GM21367 (cell line): ENCODE data around the gene CNIH3.

Experiments
- ATAC-seq: cut with Tn5 transposase; IDR thresholded peaks from one replicate; pipeline ENCODE4 v1.9.1; 2021; ENCODE audit not compliant: unreplicated experiment

Gene CNIH3

DNA sequence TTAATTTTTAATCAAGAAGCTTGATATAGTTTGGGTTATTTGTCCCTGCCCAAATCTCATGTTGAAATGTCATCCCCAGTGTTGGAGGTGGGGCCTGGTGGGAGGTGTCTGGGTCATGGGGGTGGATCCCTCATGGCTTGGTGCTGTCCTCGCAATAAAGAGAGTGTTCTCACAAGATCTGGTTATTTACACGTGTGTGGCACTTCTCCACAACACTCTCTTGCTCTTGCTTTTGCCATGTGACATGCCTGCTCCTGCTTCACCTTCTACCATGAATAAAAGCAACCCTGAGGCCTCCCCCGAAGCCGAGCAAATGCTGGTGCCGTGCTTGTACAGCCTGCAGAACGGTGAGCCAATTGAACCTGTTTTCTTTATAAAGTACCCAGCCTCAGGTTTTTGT is 2.6 kb upstream of the CNIH3 start:
- ATAC-seq, result no peak

- no peak for ATAC-seq
Measured at GRCh38 chr1:224616756-224617409, 766 bp downstream of the CNIH3 start.

GRCh38 chr1:224617410-224618355 is 1.6 kb downstream of the CNIH3 start:
- ATAC-seq, result no peak

- no peak for ATAC-seq
Measured at GRCh38 chr1:224619209-224619608, 3.1 kb downstream of the CNIH3 start.

GRCh38 chr1:224620105-224620504 is 4.0 kb downstream of the CNIH3 start:
- no peak for ATAC-seq

- ATAC-seq, result no peak
Measured at GRCh38 chr1:224621813-224622682, 5.9 kb downstream of the CNIH3 start.

DNA sequence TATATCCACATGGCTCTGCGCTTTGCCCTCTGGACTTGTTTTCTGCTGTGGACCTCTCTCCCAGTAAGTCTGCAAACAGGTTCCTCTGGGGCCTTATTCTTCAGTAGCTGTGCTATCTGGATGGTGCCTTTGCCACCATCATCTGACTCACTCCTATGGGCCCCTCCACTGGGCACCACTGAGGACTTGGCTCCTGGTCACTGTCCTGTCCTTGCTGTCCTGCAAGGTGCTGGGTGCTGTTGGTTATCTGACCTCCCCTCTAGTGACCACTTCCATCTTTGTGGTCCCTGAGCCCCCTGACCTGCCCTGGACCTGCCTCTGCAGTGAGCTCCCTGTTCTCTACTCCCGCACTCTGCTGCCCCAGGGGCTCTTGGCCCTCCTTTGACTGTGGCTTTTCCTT is 6.7 kb downstream of the CNIH3 start:
- ATAC-seq, result no peak

GRCh38 chr1:224623310-224623714 is 7.2 kb downstream of the CNIH3 start:
- ATAC-seq, result no peak

GRCh38 chr1:224623743-224624333 is 7.7 kb downstream of the CNIH3 start:
- peak; percentile 94 for ATAC-seq

GRCh38 chr1:224624432-224624831 is 8.3 kb downstream of the CNIH3 start:
- ATAC-seq, result no peak

- no peak for ATAC-seq
Measured at GRCh38 chr1:224626042-224626441, 9.9 kb downstream of the CNIH3 start.

DNA sequence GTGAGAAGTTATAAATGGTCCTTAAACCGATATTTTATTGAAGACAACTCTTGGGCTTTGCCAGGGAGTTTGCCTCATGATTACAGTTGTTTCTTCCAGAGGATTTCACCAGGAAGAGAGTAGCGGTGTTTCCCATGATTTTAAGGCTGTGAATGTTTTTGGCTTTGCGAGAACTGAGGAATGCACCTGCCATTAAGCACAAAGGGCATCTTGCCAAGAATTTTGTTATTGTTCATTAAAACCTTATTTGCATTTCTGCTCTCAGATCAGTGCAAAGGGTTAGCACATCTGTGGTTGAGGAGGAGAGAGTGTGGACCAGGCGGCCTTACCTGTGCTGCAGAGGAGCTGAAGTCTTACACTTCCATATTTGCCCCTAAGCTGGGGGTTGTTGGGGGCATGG is 13.8 kb downstream of the CNIH3 start:
- ATAC-seq, result no peak

GRCh38 chr1:224631462-224632115 is 15.5 kb downstream of the CNIH3 start:
- no peak for ATAC-seq

- ATAC-seq, result no peak
Measured at GRCh38 chr1:224632381-224632871, 16.3 kb downstream of the CNIH3 start.

- no peak for ATAC-seq
Measured at GRCh38 chr1:224632921-224633321, 16.8 kb downstream of the CNIH3 start.

DNA sequence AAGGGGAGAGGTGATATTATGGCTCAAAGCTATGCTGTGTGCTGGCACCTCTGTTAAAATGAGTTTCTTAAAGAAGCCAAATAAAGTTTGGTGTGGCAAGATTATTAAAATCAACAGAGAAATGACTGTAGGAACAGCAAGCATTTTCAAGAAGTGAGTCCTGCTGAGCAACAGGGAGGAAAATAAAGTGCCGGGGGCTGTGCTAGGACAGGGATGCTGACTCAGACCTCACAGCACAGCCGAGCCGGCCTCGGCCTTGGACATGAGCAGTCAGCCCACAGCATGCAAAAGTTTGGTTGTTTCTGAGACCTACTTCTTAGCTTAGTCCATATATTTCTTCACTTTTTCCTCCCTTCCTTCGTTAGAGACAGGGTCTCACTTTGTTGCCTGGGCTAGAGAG is 19.2 kb downstream of the CNIH3 start:
- ATAC-seq, result no peak

DNA sequence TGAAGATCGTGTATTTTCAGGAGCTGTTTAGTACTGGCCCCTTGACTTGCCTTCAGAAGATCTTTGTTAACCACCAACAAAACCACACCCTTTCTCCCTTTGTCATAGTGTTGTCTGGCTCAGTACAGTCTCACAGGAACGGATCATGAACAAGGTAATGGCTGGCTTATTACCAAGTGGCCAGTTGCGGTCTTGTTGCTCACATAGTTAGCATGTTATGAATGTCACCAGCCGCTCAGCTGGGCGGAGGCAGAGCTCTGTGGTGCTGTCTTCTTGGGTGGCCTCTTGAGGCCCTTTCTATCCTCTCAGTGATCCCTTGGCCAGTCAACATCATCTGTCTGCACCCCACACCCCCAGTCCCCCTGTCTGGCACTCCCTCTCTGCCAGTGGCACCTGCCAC is 21.4 kb downstream of the CNIH3 start:
- no peak for ATAC-seq

DNA sequence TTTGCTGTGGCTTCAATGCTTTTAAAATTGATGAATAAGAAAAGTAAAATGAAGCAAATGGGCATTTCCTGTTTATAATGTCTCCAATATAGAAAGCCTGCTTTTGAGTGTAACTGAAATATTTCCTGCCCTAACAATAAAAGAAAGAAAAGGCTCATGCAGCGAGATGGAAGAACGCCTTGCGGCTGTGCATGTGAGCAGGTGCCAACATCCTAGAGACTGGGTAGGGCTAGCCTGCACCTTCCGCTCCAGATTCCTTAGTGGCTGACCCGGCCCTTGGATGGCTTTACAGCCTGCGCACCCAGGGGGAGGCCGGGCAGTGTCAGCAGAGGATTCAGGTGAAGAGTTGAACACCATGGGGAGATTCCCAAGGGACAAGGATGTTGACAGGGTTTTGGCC is 21.8 kb downstream of the CNIH3 start:
- no peak for ATAC-seq

GRCh38 chr1:224639426-224639975 is 23.4 kb downstream of the CNIH3 start:
- no peak for ATAC-seq

GRCh38 chr1:224640018-224640417 is 23.9 kb downstream of the CNIH3 start:
- ATAC-seq, result no peak
